ENCODE data around the gene C10orf71. TPM values are rescaled to one million over a fixed set of nuclear protein-coding genes. Genes with fewer than 3 reads are reported as not detected.

The C10orf71 gene
- total RNA-seq, 1 donor = not detected

DNA sequence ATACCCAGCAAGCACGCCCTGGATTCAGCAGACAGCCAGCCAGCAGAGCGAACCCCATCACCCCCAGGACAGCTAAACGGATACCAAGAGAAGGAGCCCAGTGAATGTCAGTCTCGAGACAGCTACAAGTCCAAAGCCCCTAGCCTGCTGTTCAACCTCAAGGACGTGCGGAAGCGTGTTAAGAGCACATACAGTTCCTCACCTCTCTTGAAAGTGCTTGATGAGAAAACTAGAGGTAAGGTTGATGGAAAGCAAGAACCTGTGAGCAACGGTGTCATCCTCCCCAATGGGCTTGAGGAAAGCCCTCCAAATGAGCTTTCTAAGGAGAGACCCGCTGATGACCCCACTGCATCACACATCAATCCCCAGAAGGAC, 24.9 kb downstream of the C10orf71 start:
- no peak for DNase-seq (ENCODE audit: low read depth)
- TF ChIP-seq, protein P1, sequence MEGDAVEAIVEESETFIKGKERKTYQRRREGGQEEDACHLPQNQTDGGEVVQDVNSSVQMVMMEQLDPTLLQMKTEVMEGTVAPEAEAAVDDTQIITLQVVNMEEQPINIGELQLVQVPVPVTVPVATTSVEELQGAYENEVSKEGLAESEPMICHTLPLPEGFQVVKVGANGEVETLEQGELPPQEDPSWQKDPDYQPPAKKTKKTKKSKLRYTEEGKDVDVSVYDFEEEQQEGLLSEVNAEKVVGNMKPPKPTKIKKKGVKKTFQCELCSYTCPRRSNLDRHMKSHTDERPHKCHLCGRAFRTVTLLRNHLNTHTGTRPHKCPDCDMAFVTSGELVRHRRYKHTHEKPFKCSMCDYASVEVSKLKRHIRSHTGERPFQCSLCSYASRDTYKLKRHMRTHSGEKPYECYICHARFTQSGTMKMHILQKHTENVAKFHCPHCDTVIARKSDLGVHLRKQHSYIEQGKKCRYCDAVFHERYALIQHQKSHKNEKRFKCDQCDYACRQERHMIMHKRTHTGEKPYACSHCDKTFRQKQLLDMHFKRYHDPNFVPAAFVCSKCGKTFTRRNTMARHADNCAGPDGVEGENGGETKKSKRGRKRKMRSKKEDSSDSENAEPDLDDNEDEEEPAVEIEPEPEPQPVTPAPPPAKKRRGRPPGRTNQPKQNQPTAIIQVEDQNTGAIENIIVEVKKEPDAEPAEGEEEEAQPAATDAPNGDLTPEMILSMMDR (IDR thresholded peaks at IDR 0.05; ENCODE audit: insufficient read depth, low read depth, low read length) = no peak
- no peak overlapping the region for H3K4me3 ChIP-seq (ENCODE audit: low read depth, low read length)

DNA sequence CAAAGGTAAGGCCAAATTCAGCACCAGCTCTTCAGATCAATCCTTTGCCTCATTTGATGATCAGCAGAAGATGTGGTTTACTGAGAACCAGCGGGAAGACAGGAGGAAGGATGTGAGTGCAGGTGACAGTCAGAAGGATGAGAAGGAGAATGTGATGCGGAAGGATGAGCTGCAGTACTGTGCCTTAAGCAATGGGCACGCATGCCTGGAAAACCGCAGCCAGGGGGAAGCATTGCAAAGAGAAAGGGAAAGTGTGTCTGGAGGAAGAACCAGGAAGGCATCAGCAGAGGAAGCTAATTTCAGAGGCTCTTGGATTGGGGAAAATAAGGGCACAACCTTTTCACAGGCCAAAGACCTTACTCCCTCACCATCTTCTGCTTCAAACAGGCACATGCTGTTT, 25.7 kb downstream of the C10orf71 start:
- DNase-seq (ENCODE audit: low read depth) = peak; percentile 1
- TF ChIP-seq, protein P1 (IDR thresholded peaks at IDR 0.05; ENCODE audit: insufficient read depth, low read depth, low read length) = no peak
- no peak overlapping the region for H3K4me3 ChIP-seq (ENCODE audit: low read depth, low read length)

DNA sequence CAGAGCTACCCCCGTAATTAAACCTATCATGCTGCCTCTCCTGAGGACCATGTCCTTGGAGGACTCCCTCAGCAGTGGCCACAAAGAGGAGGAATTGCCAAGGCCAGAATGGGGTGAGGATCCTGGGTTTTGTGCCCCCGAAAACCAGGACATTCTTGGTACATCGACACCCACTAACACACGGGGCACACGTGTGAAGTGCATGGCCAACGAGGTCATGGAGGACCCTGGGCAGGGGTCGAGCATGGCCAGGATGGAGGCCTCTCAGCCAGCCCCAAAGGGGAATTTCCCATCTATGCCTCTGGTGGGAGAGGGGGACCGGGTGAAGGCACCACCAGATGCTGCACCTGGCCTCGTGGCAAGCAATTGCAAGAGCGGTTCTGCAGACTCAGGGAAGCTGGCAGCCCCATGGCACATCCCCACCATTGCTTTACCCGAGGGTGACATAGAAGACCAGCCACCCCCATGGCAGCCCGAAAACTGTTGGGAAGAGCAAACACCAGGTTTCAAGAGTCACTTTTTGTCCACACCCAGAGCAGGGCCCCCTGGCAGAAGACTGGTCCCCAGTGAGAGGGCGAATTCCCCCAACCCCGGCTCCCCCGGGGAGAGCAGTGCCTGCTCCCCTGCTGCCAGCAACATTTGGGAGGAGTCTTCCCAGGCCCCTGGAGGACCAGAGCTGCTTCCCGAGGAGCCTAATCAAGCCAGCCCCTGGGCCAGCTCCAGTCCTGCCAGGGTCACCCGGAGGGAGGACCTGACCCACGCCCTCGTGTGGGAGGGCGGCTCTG, 26.4 kb downstream of the C10orf71 start:
- TF ChIP-seq, protein P1 (IDR thresholded peaks at IDR 0.05; ENCODE audit: insufficient read depth, low read depth, low read length) = no peak

DNA sequence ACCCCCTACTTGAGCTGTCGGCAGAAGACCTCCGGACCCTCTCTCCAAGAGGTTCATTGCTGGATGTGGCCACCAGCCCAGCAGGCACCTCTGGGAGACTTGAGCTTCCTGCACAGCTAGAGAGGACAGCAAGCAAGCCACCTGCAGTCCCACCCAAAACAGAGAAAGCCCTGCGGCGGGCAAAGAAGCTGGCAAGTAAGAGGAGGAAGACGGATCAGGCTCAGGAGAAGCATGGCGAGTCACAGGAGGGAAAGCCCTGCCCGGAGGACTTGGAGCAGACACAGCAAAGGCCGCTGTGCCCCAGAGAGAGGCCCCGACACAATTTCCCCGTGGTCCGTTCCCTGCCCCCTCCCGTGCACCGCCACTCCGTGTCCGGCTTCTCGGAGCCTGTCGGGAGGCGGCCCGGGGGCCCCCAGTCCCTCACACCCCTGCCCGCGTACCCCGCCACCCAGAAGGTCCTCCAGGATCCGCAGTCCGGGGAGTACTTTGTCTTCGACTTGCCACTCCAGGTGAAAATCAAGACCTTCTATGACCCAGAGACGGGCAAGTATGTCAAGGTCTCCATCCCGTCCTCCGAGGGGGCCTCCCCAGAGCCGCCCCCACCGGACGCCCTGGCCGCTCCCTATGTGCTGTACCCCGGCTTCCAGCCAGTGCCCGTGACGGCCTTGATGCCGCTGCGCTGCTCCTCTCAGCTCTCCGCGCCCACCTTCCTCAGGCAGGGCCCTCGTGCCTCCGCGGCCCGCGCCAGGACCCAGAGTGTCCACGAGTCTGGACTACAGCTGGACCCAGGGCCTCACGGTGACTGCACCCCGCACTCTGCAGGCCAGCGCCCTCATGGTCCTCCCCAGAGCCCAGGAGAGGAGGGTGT, 27.2 kb downstream of the C10orf71 start:
- no peak overlapping the region for H3K4me3 ChIP-seq (ENCODE audit: low read depth, low read length)
- DNase-seq (ENCODE audit: low read depth) = no peak
- TF ChIP-seq, protein P1 (IDR thresholded peaks at IDR 0.05; ENCODE audit: insufficient read depth, low read depth, low read length) = no peak

More for the DNA sequence above, 26.4 kb downstream of the C10orf71 start:
- no peak for DNase-seq (ENCODE audit: low read depth)
- H3K4me3 ChIP-seq (ENCODE audit: low read depth, low read length) = no peak overlapping the region

DNA sequence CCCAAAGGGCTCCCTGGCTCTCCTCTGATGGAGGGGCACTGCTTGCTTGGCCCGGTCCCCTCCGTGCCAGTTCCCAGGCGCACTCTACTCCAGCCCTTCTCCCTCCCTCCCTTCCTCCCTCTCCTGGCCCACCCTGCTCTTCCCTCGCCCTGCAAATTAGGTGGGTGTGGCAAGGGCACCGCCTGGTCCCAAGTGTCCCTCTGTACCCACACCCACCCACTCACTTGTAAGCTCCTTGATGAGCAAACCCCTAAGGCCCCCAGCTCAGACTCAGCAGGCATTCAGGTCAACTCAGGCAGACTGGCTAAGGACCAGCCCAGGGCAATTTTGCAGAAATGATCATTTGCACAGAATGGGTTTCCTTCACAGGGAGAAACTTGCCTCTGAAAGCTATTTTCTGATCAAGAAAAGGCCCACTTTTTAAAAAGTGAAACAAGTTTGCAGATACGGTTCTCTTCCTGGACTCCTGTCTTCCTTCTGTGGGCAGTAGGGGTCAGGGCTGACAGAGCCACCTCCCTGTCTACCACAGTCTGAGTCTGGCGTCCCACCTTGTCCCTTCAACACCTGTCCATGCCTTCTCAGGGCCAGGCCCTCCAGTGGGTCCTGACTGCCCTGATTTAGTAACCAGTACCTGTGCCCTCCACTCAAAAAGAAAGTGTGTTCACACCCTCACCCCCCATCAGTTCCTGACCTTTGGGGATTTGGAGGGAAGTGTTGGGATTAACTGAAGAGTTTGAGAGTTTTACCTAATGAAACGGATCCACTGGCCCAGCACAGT, 28.3 kb downstream of the C10orf71 start:
- TF ChIP-seq, protein P1 (IDR thresholded peaks at IDR 0.05; ENCODE audit: insufficient read depth, low read depth, low read length) = no peak
- no peak for DNase-seq (ENCODE audit: low read depth)
- H3K4me3 ChIP-seq (ENCODE audit: low read depth, low read length) = no peak overlapping the region

DNA sequence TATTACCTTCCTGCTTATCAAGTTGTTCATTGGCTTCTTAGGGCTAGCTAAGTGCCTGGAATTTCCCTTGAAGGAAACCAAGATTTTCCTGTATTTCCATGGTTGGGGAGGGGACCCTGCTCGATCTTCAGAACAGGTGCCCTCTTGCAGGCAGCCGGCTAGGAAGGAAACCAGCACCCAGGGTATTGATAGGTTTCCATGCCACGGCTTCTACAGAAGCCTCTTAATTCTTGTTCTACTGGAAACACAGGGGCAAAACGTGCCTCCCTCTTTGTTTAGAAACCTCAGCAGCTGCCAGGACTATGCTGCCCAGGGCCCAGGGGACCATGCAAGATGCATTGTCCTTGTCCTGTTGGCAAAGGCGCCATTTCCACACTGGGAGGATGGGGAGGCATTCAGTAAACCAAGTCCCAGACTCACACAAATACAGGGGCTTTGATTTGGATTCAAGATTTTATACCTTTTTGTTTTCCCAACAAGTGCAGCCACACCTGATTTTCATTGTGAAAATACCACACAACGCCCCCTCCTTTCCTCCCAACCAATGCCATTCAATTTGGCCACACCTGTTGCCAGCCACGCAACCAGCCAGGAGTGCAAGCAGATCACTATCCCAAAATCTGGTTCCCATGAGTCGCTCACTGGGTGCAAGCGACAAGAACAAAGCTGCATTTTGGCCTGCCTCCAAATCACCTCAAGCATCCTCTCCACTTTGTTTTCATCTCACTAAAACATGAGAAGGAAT, 29.6 kb downstream of the C10orf71 start:
- no peak for DNase-seq (ENCODE audit: low read depth)
- TF ChIP-seq, protein P1 (IDR thresholded peaks at IDR 0.05; ENCODE audit: insufficient read depth, low read depth, low read length) = no peak
- H3K4me3 ChIP-seq (ENCODE audit: low read depth, low read length) = no peak overlapping the region

Data from fibroblast of villous mesenchyme (primary cell).